HG02623 (cell line): ENCODE data around the gene ZNF248.
"Not testable (repeated sequence)": the region's sequence is repeated elsewhere in the genome, so short reads cannot be mapped to it uniquely, and the experiment has no call there.

ENCODE experiments used
- ATAC-seq: cut with Tn5 transposase; IDR thresholded peaks from one replicate; pipeline ENCODE4 v1.9.1; 2021; ENCODE audit warnings: moderate library complexity; ENCODE audit not compliant: unreplicated experiment

The ZNF248 gene

GRCh38 chr10:37748170-37748569 is 109.2 kb downstream of the ZNF248 start:
- no peak for ATAC-seq

GRCh38 chr10:37747081-37747480 is 110.3 kb downstream of the ZNF248 start:
- no peak for ATAC-seq

- ATAC-seq = no peak
Observed at GRCh38 chr10:37741831-37742230, 115.6 kb downstream of the ZNF248 start.

GRCh38 chr10:37739181-37739580 is 118.2 kb downstream of the ZNF248 start:
- no peak for ATAC-seq

- not testable (repeated sequence) for ATAC-seq
Observed at GRCh38 chr10:37738241-37738640, 119.2 kb downstream of the ZNF248 start.

GRCh38 chr10:37737336-37737735 is 120.1 kb downstream of the ZNF248 start:
- no peak for ATAC-seq

GRCh38 chr10:37736120-37736519 is 121.3 kb downstream of the ZNF248 start:
- no peak for ATAC-seq

GRCh38 chr10:37734971-37735370 is 122.4 kb downstream of the ZNF248 start:
- ATAC-seq = no peak
